ENCODE data around the gene C9orf78. TPM values are rescaled to one million over a fixed set of nuclear protein-coding genes. Genes with fewer than 3 reads are reported as not detected.

C9orf78 gene
- total RNA-seq, 3 donors from 2014 or later = 56.7 to 189 (median 57.8) TPM

DNA sequence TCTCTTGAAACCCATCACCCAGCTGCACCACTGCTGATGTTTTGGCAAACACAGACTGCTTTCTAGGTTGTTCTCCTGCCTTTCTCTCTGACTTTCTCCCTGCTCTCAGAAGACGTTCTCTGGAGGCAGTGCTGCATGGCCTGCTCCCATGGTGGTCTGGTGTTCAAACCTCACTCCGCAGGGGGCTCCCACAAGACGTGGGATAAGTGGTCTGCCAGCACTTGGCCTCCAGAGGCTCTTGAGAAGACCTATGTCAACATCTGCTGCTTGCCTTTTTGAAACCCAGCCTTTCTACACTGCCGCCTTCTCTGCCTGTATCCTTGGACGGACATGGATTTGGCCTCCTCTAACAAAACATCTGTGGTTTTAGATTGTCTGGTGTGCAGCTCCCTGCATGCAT, 16.7 kb upstream of the C9orf78 start:
- Histone ChIP-seq H3K9me3 (no peaks in the 10 kb centered on the region), H3K27ac (no peak overlapping the region), H3K27me3 (no peaks in the 10 kb centered on the region), H3K4me3 (no peak overlapping the region), H3K36me3 (peaks cover 4% of the 10 kb centered on the region), H3K4me1 (no peaks in the 10 kb centered on the region)
- intact Hi-C loops (cut with DNase I; ENCODE audit: low total_unique reads) = no loop called here
- no peak for TF ChIP-seq POLR2A (IDR thresholded peaks at IDR 0.05)
- DNase-seq (ENCODE audit: low spot score in 2 of 2) = no peak

DNA sequence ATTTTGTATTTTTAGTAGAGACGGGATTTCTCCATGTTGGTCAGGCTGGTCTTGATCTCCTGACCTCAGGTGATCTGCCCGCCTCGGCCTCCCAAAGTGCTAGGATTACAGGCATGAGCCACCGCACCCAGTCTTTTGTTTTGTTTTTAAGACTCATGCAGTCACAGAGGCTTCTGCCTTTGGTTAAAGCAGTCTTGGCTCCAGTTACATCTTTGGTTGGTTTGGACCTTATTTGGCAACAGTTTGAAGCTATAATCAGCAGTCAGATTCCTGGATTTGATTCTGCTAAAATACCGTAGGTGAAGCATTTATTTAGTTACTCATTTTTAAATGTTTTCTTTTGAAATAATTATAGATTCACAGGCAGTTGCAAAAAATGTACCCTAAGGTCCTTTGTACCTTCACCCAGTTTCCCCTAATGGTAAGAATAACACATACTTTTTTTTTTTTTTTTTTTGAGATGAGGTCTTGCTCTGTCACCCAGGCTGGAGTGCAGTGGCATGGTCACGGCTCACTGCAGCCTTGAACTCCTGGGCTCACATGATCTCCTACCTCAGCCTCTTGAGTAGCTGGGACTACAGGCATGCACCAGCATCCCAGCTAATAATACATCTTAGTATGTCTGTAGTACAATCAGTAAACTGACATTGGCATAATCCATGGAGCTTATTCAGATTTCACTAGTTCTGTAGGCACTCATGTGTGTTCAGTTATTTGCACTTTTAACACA, 15.9 kb upstream of the C9orf78 start:
- Histone ChIP-seq H3K4me3 (no peak overlapping the region), H3K36me3 (peaks cover 4% of the 10 kb centered on the region), H3K27ac (no peak overlapping the region), H3K9me3 (no peaks in the 10 kb centered on the region), H3K27me3 (no peaks in the 10 kb centered on the region), H3K4me1 (no peaks in the 10 kb centered on the region)
- intact Hi-C loops (cut with DNase I; ENCODE audit: low total_unique reads) = no loop called here
- no peak for TF ChIP-seq POLR2A (IDR thresholded peaks at IDR 0.05)
- TF ChIP-seq, protein P1, sequence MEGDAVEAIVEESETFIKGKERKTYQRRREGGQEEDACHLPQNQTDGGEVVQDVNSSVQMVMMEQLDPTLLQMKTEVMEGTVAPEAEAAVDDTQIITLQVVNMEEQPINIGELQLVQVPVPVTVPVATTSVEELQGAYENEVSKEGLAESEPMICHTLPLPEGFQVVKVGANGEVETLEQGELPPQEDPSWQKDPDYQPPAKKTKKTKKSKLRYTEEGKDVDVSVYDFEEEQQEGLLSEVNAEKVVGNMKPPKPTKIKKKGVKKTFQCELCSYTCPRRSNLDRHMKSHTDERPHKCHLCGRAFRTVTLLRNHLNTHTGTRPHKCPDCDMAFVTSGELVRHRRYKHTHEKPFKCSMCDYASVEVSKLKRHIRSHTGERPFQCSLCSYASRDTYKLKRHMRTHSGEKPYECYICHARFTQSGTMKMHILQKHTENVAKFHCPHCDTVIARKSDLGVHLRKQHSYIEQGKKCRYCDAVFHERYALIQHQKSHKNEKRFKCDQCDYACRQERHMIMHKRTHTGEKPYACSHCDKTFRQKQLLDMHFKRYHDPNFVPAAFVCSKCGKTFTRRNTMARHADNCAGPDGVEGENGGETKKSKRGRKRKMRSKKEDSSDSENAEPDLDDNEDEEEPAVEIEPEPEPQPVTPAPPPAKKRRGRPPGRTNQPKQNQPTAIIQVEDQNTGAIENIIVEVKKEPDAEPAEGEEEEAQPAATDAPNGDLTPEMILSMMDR (IDR thresholded peaks at IDR 0.05) = no peak
- TF ChIP-seq POLR2AphosphoS5 (IDR thresholded peaks at IDR 0.05) = no peak
- DNase-seq (ENCODE audit: low spot score in 2 of 2) = no peak

DNA sequence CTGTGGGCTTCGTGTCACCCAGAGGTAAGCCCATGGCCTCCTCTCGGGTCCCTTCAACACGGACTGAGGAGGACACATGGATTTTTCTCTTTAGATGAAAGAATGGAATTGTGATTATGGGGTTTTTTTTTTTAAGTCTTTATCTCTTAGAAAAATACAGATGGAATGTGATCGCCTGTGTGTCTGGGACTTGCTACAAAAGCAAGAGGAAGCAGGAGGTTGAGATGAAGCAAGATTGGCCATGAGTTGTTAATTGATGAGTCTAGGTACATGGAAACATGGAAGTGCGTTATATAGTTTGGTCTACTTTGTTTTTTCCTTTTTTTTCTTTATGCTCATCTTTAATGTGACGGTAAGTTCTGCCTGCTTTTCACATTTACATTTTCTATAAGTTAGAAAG, 14.8 kb upstream of the C9orf78 start:
- no peak overlapping the region for H3K4me3 ChIP-seq
- TF ChIP-seq POLR2A (IDR thresholded peaks at IDR 0.05) (no peak), POLR2AphosphoS5 (IDR thresholded peaks at IDR 0.05) (no peak)
- TF ChIP-seq, protein P1 (IDR thresholded peaks at IDR 0.05) = no peak

DNA sequence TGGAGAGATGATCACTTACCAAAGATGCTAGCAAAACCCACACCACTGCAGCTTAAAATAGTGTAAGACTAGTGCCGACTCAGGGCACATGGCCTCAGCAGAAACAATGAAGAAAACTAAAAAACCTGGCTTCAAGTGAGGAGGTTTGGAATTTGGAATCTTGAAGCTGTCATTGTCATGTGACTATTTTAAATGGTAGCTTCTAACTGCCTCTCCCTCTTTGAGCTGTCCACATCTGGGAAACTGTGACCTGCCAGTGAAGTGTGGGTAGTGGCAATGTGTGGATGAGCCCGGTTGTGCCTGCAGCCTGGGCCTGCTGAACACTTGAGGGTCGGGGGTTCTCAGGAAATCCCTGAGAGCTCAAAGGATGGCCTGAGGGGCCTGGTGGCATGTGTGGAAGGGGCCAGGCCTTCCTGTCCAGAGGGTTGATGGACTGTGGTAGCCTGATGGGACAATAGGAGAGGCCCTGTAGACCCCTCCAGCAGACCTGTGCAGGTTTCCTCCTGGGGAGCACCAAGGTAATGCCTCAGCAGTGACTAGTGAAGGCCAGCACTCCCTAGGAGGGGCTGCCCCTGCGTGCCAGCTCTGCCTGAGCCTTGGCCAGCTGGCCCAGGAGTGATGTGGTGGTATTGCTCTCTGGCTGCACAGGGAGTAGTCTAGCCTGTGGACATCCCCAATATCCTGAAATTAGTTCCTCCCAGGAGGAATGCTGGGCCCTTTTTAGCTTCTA, 13.8 kb upstream of the C9orf78 start:
- H3K27me3 ChIP-seq = no peaks in the 10 kb centered on the region
- no peaks in the 10 kb centered on the region for H3K9me3 ChIP-seq
- H3K4me1 ChIP-seq = no peaks in the 10 kb centered on the region
- H3K36me3 ChIP-seq = peaks cover 4% of the 10 kb centered on the region
- TF ChIP-seq POLR2A (IDR thresholded peaks at IDR 0.05) (no peak), POLR2AphosphoS5 (IDR thresholded peaks at IDR 0.05) (no peak)
- TF ChIP-seq, protein P1 (IDR thresholded peaks at IDR 0.05) = no peak
- no peak overlapping the region for H3K4me3 ChIP-seq
- DNase-seq (ENCODE audit: low spot score in 2 of 2) = no peak
- H3K27ac ChIP-seq = no peak overlapping the region
- intact Hi-C loops (cut with DNase I; ENCODE audit: low total_unique reads) = no loop called here

More for the DNA sequence above, 14.8 kb upstream of the C9orf78 start:
- intact Hi-C loops (cut with DNase I; ENCODE audit: low total_unique reads) = no loop called here
- H3K27ac ChIP-seq = no peak overlapping the region
- peaks cover 4% of the 10 kb centered on the region for H3K36me3 ChIP-seq
- no peaks in the 10 kb centered on the region for H3K4me1 ChIP-seq
- H3K9me3 ChIP-seq = no peaks in the 10 kb centered on the region
- no peak for DNase-seq (ENCODE audit: low spot score in 2 of 2)
- no peaks in the 10 kb centered on the region for H3K27me3 ChIP-seq

DNA sequence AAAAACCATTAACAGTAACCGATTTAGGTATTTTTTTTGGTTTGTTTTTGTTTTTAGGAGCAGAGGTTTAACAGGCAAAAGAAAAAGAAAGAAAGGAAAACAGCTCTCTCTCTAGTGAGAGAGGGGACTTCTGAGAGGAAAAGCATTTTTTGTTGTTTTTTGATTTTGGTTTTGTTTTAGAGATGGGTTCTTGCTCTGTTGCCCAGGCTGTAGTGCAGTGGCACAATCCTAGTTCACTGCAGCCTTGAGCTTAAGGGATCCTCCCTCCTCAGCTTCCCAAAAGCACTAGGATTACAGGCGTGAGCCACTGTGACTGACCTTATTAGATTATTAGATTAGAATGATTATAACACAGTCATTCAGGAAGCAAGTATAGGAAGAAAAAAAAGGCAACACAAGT, 10.3 kb upstream of the C9orf78 start:
- Histone ChIP-seq H3K36me3 (peaks cover 4% of the 10 kb centered on the region), H3K27me3 (no peaks in the 10 kb centered on the region), H3K9me3 (no peaks in the 10 kb centered on the region), H3K27ac (no peak overlapping the region), H3K4me3 (no peak overlapping the region), H3K4me1 (no peaks in the 10 kb centered on the region)
- no peak for DNase-seq (ENCODE audit: low spot score in 2 of 2)
- TF ChIP-seq POLR2AphosphoS5 (IDR thresholded peaks at IDR 0.05) (no peak), POLR2A (IDR thresholded peaks at IDR 0.05) (no peak)
- TF ChIP-seq, protein P1 (IDR thresholded peaks at IDR 0.05) = no peak
- intact Hi-C loops (cut with DNase I; ENCODE audit: low total_unique reads) = no loop called here

Data from breast epithelium (tissue), 4 donors.